Vagina (tissue), 2 donors: ENCODE data around the gene ZC2HC1B.

ENCODE experiments used
- POLR2A ChIP-seq, 2 donors: fragments of 450-650 bp; IDR thresholded peaks; one replicate each; pipeline ENCODE4 v1.6.1; 2017; ENCODE audit warnings: antibody characterized with exemption in 2 of 2, mild to moderate bottlenecking in 2 of 2, moderate library complexity in 2 of 2
- POLR2AphosphoS5 ChIP-seq, 2 donors: sonication (generic); formaldehyde crosslinking; IDR thresholded peaks; one replicate each; pipeline ENCODE4 v1.9.0; 2017; ENCODE audit warnings: antibody characterized with exemption in 2 of 2, mild to moderate bottlenecking in 2 of 2, low read depth in 1 of 2; ENCODE audit not compliant: insufficient read depth in 1 of 2

DNA sequence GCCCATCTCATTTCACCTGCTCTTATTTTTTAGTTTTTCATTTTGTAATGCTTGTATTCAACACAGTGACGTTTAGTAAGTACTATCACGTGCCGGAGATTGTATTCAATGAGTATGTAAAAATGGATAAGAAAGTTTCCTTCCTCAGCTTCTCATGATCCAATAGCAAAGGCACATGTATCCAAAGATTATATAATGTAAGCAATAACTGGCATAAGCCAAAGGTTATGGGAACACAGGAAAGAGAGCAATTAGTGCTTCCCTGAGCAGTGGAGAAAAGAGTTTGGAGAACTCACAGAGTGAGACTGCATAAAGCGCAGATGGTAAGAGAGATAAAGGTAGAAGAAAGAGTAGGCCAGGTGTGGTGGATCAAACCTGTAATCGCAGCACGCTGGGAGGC is 42.9 kb upstream of the ZC2HC1B start:
- TF ChIP-seq POLR2AphosphoS5 (IDR thresholded peaks at IDR 0.05; ENCODE audit: insufficient read depth in 1 of 2, low read depth in 1 of 2) (no peak), POLR2A (IDR thresholded peaks at IDR 0.05) (no peak)
